Measurements from ENCODE around the gene SEPTIN10.
"Not testable (repeated sequence)": the region's sequence is repeated elsewhere in the genome, so short reads cannot be mapped to it uniquely, and the experiment has no call there.

SEPTIN10 gene

GRCh38 chr2:109613922-109614714 is at the start of gene SEPTIN10, which contains the start of gene SOWAHC:
SEPTIN10 (minus strand) TSS chr2:109613966; CDS start chr2:109613827, 139 bp downstream.
SOWAHC (plus strand) TSS chr2:109614364; CDS start chr2:109614490, 126 bp downstream.
- DNase-seq (ENCODE audit: low read depth): peak; percentile 67

DNA sequence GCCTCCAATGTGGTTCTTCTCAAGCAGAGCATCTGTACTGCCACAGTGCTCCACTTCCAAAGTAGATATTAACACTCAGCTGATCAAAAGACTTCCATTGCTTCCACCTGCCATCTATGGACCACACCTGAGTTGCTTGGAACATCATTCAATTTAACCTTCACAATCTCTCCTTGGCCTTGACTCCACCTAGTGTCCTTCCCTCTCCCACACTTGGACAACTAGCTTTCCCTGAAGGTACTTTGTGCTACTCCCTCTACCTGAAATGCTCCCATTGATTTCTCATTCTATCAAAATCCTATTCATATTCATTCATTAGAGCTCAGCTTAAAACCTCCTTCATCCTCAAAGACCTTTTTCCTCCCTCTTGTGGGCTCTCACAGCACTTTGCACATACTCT is 49.1 kb upstream of the SEPTIN10 start:
- DNase-seq (ENCODE audit: low read depth): no peak

GRCh38 chr2:109660046-109660860 is 46.5 kb upstream of the SEPTIN10 start:
- DNase-seq (ENCODE audit: low read depth): no peak

- DNase-seq (ENCODE audit: low read depth): no peak
These were observed 45.8 kb upstream of the SEPTIN10 start for GRCh38 chr2:109659396-109660045.

DNA sequence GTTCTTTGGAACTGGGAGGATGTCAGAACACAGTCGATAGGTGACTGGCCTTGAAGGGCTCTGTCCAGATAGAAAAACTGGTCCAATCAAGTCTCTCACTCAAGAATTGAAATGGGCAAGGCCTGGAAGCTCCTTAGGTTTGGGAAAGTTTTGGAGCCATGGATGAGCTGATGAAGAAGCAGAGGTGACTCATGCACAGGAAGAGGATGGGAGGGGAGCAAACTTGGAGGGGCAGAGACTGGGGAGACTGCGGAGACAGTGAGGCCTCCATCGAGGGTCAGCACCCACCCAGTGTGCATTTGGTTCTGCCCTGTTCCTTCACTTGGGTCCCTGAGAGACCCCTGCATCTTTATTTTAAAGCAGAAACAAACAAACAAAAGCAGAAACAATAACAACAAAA is 41.5 kb upstream of the SEPTIN10 start:
- no peak for DNase-seq (ENCODE audit: low read depth)

- no peak for DNase-seq (ENCODE audit: low read depth)
These were observed 40.7 kb upstream of the SEPTIN10 start for GRCh38 chr2:109654326-109655050.

DNA sequence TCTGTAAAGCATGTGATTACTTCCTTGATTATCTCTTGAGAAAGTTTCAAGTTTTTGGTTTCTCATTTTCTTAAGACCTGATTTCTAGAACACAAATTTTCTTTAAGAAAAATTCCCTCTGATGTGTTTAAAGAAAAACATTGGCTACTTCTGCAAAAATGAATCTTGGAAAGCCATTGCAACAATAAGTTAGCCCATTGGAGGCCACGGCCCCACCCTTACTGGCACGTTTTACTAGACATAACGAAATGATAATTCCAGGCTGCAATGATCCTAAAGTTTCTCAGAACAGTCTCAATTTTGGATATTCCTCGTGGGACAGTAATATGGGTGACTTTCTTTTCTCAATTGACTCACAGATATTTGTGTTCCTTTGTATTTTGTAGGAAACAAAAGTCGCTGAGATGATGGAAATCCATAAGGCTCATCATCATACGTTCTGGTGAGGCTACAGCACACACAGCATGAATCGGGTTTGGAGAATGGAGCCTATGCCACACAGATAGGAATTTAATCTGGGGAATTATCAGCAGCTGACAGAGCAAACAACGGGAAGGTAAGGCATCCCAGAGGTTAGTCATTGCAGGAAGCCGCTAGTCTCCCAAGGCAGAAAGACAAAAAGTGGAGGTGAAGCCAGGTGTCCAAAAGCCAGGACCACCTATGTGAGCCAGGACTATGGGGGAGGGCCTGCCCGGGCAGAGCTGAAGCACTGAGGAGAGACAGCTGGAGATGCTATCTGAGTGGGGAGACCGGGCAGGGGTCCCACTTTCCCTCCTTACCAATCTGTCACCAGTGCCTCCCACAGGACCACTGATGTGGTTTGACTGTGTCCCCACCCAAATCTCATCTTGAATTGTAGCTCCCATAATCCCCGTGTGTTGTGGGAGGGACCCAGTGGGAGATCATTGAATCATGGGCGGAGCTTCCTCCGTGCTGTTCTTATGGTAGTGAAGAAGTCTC is 36.2 kb upstream of the SEPTIN10 start:
- DNase-seq (ENCODE audit: low read depth): no peak

- DNase-seq (ENCODE audit: low read depth): no peak
These were observed 34.3 kb upstream of the SEPTIN10 start for GRCh38 chr2:109648041-109648527.

GRCh38 chr2:109647636-109648035 is 33.9 kb upstream of the SEPTIN10 start:
- DNase-seq (ENCODE audit: low read depth): no peak

DNA sequence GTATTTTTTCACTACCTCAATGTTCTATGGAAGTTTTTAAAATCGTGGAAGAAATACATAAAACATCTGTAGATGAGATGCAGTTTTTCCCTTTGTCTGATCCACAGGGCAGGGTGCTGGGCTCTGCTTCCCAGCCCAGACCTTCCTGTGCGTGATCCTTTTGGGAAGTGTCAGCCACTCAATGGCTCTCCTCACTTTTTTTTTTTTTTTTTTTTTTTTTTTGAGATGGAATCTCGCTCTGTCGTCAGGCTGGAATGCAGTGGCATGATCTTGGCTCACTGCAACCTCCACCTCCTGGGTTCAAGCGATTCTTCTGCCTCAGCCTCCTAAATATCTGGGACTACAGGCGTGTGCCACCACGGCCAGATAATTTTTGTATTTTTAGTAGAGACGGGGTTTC is 33.2 kb upstream of the SEPTIN10 start:
- DNase-seq (ENCODE audit: low read depth): no peak

DNA sequence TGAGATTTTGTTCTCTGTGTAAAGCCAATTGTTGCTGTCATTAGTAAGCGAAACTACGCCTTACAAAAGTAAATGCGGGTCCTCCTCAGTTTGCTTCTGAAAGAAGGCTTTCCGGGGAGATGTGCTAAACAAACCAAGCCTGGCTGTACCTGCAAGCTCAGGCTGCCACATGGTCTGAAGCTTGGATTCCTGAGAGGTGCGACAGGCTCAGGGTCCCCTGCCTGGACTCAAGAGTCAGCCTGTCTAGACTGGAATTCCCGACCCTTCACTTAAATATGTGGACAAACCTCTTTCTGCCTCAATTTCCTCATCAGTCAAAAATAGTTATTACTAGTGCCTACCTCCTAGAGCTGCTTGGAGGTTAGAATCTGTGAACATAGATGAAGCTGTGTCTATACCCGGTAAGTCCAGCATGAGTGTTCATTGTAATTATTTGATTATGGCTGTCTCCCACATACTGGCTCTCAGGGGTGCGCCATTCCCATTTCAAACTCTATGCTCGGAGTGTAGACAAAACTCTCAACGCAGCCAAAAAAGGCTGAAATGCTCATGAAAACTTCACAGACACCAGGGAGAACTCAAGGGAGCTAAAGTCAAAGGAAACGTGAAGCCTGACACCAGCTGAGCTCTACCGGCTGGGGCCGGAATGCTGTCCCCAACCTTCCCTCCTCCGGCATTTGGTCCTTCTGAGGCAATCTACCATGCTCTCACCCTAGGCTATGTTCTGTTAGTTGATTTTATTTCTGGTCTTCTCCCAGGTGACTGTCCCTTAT is 31.8 kb upstream of the SEPTIN10 start:
- no peak for DNase-seq (ENCODE audit: low read depth)

DNA sequence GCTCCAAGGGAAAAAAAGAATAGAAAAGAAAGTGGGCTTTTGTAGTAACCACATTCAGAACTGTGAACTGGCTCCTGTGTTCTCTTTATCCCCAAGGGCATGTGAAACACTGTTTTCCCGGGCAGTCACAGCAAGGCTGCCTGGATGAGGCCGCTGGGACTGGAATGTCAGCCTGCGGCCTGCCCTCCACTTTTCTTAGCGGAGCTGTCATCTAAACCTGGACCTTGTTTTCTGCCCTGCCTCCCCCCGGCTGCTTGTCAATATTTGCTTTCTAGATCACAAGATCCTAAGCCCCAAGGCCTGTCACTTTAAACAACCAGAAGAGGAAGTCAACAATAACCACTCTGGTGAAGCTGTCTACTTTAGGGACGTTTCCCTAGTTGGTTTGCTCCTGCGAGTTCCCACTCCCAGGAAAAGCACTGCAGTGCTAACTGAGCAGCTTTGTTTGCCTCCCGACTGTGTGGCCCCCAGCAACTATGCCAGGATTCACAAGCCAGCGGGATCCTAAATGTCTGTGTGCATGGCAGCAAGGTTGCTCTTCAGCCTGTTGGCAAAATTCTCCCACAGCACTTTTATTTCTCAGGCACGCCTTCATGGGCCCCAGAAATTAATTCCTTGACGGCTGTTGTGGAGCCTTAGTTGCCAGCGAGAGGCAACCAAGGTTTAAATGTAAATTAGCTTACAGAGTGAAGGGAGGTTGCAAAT is 31.0 kb upstream of the SEPTIN10 start:
- DNase-seq (ENCODE audit: low read depth): no peak

GRCh38 chr2:109640000-109640399 is 26.2 kb upstream of the SEPTIN10 start:
- DNase-seq (ENCODE audit: low read depth): not testable (repeated sequence)

DNA sequence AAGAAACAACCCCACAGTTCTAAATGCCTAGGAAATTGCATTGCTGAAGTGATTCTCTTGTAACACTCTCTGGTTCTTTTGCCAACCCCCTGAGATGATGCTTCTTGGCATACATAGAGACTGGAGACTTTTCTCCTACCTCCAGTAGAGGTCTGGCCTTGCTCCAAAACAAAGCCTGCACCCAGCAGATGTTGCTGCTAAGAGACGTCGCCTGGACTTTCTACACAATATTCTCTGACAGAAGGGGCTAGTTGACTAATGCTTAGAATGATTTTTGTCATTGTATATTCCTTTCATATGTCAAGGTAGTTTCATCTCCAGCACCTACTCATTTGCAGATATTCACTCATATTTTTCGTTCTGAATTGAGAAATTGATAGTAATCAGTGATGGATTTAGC is 25.0 kb upstream of the SEPTIN10 start:
- no peak for DNase-seq (ENCODE audit: low read depth)

GRCh38 chr2:109637749-109638570 is 24.2 kb upstream of the SEPTIN10 start:
- no peak for DNase-seq (ENCODE audit: low read depth)

DNA sequence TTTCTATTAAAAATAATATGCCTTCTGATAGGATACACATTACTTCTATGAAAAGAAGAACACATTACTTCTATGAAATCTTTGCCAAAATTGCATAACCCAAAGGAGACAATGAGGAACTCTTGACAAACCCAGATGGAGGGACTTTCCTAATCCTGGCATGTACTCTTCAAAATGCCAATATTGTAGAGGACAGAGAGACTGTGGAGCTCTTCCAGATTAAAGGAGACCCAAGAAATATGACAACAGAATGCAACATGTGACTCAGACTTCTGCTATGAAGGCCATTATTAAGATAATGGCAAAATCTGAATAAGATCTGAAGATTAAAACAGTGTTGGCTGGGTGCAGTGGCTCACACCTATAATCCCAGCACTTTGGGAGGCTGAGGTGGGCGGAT is 22.6 kb upstream of the SEPTIN10 start:
- no peak for DNase-seq (ENCODE audit: low read depth)

GRCh38 chr2:109635426-109636304 is 21.9 kb upstream of the SEPTIN10 start:
- no peak for DNase-seq (ENCODE audit: low read depth)

Data from activated T-helper 1 cell treated with Interleukin-2 at 50 U/mL for 16 hours (primary cell).